ENCODE results near the gene GALNT1. TPM values are rescaled to one million over a fixed set of nuclear protein-coding genes. Genes with fewer than 3 reads are reported as not detected.
"Not testable (repeated sequence)": the region's sequence is repeated elsewhere in the genome, so short reads cannot be mapped to it uniquely, and the experiment has no call there.

The GALNT1 gene
- total RNA-seq, 2 donors from 2014 or later, result 27.9 to 69.3 TPM

DNA sequence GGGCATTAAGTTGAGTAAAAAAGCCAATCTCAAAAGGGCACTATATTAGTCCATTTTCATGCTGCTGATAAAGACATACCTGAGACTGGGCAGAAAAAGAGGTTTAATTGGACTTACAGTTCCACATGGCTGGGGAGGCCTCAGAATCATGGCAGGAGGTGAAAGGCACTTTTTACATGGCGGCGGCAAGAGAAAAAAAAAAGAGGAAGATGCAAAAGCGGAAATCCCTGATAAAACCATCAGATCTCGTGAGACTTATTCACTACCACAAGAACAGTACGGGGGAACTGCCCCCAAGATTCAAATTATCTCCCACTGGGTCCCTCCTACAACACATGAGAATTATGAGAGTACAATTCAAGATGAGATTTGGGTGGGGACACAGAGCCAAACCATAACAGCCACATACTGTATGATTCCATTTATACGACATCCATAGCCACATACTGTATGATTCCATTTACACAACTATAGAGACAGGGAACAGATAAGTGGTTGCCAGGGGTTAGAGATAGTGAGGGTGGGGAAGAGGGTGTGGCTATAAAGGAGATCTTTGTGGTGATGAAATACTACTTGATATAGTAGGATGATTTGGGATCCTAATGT, 5.2 kb upstream of the GALNT1 start:
- peaks cover 22% of the 10 kb centered on the region for H3K4me1 Mint-ChIP-seq
- H3K4me3 Mint-ChIP-seq; H3K9me3 Mint-ChIP-seq; ATAC-seq (replicated peaks); H3K36me3 Mint-ChIP-seq (ENCODE audit: low read depth); H3K27ac Mint-ChIP-seq; H3K27me3 Mint-ChIP-seq: not testable (repeated sequence)

DNA sequence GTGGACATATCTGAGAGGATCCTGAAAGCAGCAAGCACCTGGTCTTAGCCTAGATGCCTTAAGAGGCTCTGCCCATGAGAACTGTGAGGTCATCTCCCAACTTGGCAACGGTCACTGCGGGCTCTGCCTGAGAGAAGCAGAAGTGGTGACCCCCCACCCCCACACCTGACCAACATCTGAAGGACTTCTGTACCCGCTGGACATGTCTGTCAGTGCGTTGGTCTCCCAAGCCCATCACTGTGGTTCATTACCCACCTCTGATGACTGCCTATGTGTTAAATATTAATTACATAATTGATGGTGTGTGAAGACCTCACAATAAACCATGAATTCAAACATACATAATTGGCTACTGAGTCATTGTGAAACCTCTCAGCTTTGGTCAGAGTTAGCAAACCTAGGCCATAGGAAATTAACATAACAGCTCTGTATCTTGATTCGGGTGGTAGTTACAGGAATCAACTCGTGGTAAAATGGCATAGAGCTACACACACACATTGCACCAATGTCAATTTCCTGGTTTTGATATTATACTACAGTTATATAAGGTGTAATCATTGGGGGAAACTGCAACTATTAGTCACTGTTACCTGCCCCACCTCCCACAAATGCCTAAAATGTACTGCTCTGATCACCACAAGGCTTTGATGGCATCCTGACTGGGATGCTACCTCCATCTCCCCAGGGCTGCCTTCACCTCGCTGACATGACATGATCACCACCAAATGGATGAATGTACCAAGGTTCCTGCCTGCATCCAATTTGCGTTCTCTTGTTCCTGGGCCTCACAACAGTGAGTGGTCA, 4.3 kb upstream of the GALNT1 start:
- Mint-ChIP-seq H3K27ac (peak overlapping the region; percentile 78), H3K4me1 (peaks cover 22% of the 10 kb centered on the region), H3K4me3 (peak overlapping the region; percentile 12), H3K27me3 (peaks cover 6% of the 10 kb centered on the region), H3K9me3 (no peaks in the 10 kb centered on the region), H3K36me3 (ENCODE audit: low read depth) (no peaks in the 10 kb centered on the region)
- ATAC-seq (replicated peaks), result peak; percentile 78

DNA sequence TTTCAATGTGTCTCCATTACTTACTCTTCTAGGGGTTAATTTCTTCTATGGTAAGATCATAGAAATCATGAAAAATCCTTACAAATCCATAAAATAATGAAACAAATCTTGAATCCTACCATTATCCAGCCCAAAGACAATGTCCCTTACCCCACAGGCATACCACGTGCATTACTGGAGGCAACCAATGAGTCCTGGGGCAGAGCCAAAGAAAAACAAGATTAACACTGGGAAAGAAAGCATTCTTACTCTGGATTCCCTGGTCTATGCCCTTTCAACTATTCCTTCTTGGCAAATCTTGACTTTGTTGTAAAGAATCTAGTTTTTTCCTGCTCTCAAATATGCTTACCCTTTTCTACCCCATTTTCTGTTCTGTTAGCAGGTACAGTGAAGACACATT, 3.1 kb upstream of the GALNT1 start:
- Mint-ChIP-seq H3K27me3 (peaks cover 6% of the 10 kb centered on the region), H3K36me3 (ENCODE audit: low read depth) (no peaks in the 10 kb centered on the region), H3K4me1 (peaks cover 29% of the 10 kb centered on the region), H3K4me3 (no peak overlapping the region), H3K9me3 (no peaks in the 10 kb centered on the region), H3K27ac (no peak overlapping the region)
- ATAC-seq (replicated peaks), result no peak

DNA sequence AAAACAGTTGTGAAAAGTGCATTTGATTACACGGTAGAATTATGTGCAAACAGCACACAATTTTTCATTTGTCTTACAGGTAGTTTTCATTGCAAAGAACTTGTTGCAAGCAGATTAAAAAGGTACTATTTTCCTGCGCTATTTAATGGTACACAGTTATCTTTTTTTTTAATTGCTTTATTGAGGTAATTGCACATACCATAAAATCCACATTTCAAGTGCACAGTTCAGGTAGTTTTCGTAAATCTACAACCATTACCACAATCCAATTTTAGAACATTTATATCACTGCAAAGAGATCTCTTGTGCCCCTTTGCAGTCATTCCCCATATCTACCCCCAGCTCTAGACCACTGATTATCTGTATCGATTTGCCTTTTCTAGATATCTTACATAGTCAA, 2.6 kb upstream of the GALNT1 start:
- peaks cover 6% of the 10 kb centered on the region for H3K27me3 Mint-ChIP-seq
- H3K4me3 Mint-ChIP-seq, result no peak overlapping the region
- ATAC-seq (replicated peaks), result no peak
- H3K4me1 Mint-ChIP-seq, result peaks cover 30% of the 10 kb centered on the region
- no peak overlapping the region for H3K27ac Mint-ChIP-seq
- H3K36me3 Mint-ChIP-seq (ENCODE audit: low read depth), result no peaks in the 10 kb centered on the region
- no peaks in the 10 kb centered on the region for H3K9me3 Mint-ChIP-seq

DNA sequence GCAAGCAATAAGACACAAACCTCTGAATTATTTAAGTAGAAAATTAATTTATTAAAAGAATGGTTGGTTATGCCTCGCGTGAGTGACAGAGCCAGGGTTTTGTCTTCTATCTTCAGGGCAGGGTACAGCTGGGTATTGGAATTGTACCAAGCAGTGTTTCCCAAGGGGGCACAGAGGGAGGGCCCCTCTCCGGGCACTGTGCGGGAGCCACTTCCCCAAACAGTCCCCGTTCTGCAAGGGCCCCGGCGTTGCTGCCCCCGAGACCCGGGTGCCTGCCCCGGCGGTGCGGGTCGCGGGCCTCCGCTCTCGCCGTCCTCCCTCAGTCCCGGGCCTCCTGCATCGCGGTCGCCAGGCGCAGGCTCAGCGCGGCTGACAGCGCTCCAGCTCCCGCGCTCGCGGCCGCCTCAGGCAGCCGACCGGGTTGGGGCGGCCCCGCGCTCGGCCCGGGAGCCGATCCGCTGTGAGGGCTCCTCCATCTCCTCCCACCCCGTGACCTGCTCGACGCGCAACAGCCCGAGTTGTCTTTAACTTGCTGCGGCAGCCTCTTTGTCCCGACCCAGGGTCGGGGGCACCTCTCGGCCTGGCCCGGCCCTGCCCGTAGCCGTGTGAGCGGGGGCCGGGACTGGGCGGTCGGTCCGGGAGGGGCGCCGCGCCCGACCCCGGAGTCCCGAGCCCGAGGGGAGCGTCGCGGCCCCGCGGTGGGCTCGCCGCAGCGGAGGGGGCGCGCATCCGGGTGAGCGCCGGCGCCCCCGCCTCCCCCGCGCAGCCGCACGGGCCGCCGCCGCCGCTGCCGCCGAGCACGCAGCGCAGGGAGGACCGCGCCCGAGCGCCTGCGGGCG, 620 bp upstream of the GALNT1 start:
- peak overlapping the region; percentile 49 for H3K4me3 Mint-ChIP-seq
- peaks cover 6% of the 10 kb centered on the region for H3K27me3 Mint-ChIP-seq
- no peaks in the 10 kb centered on the region for H3K36me3 Mint-ChIP-seq (ENCODE audit: low read depth)
- H3K27ac Mint-ChIP-seq, result no peak overlapping the region
- peaks cover 36% of the 10 kb centered on the region for H3K4me1 Mint-ChIP-seq
- ATAC-seq (replicated peaks), result peak; percentile 57
- H3K9me3 Mint-ChIP-seq, result no peaks in the 10 kb centered on the region

DNA sequence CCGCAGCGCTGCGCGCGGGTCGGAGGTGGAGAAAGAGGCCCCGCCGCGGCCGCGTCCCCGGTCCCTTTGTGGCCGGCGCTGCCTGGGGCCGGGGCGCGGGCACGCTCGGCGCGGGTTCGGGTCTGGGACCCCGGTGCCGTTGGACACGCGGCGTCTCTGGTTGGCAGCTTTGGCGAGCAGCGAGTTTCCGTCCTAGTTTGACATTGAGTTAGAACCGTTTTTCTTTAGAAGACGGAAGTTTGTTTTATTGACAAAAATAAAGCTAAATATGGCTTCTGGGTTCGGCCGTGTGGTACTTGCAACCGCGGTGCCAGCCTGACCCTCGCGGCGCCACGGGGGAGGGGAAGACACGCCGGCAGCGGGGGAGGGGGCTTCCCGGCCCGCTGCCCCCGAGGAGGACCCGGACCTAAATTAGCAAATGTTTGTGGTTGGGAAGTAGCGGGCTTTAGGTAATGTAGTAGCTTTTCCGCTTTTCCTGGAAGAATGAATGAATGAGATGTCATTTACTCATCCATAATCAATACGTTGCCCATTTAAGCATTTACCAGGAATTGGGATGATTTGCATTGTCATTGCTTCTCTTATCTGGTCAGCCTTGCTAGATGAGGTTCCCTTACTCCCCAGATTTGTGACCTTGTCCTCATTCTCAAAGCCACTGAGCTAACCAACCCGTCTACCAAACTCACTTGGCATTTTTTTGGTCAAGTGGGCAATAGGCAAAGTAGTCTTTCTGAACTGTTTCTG, 530 bp downstream of the GALNT1 start:
- Mint-ChIP-seq H3K36me3 (ENCODE audit: low read depth) (no peaks in the 10 kb centered on the region), H3K9me3 (no peaks in the 10 kb centered on the region), H3K4me1 (peaks cover 30% of the 10 kb centered on the region), H3K4me3 (peak overlapping the region; percentile 70), H3K27me3 (peaks cover 6% of the 10 kb centered on the region), H3K27ac (peak overlapping the region; percentile 20)
- ATAC-seq (replicated peaks), result no peak

DNA sequence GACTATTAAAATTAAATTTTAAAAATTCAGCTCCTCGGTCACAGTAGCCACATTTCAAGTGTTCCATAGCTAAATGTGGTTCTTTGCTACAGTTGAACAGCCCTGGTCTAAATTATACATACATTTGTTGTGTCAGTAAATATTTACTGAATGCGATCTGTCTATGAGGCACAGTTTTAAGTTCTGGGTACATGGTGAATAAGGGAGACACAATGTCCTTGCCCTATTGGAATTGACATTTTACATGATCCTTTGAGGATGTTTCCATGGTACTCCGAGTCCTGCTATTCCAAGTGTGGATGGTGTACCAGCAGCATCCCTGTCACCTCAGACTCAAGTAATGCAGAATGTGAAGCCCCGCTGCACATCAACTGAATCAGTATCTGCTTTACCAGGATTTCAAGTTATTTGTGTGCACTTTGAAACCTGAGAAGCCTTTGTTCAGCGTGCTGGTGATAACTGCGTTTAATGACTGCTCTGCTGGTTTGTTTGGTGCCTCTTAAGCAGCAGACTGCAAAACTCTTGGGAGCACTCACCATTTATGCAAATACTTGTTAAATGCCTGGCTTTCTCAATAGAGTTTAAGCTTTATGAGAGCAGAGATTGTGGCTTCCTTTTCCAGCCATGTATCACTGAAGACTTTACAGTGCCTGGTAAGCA, 1.5 kb downstream of the GALNT1 start:
- no peaks in the 10 kb centered on the region for H3K36me3 Mint-ChIP-seq (ENCODE audit: low read depth)

DNA sequence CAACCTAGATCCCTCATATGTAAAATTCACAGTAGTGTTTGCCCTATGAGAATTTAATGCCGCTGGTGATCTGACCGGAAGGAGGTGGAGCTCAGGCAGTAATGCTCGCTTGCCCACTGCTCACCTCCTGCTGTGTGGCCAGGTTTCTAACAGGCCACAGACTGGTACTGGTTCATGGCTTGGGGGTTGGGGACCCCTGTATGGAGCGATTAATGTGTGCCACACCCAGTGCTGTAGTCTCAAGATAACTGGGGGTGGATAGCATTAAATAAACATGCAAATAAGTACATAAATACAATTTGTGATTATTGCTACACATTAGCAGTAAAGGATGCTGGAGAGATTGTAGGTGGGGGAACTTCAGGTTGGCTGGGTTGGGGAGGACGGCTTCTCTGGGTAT, 3.2 kb downstream of the GALNT1 start:
- H3K27ac Mint-ChIP-seq, result no peak overlapping the region
- H3K27me3 Mint-ChIP-seq, result peaks cover under 1% of the 10 kb centered on the region
- H3K36me3 Mint-ChIP-seq (ENCODE audit: low read depth), result no peaks in the 10 kb centered on the region
- H3K4me1 Mint-ChIP-seq, result peaks cover 28% of the 10 kb centered on the region
- no peaks in the 10 kb centered on the region for H3K9me3 Mint-ChIP-seq
- ATAC-seq (replicated peaks), result no peak
- no peak overlapping the region for H3K4me3 Mint-ChIP-seq

More for the DNA sequence above, 1.5 kb downstream of the GALNT1 start:
- H3K4me3 Mint-ChIP-seq, result peak overlapping the region; percentile 70
- ATAC-seq (replicated peaks), result no peak
- H3K9me3 Mint-ChIP-seq, result no peaks in the 10 kb centered on the region
- H3K27me3 Mint-ChIP-seq, result peaks cover 3% of the 10 kb centered on the region
- H3K27ac Mint-ChIP-seq, result no peak overlapping the region
- H3K4me1 Mint-ChIP-seq, result peaks cover 22% of the 10 kb centered on the region

DNA sequence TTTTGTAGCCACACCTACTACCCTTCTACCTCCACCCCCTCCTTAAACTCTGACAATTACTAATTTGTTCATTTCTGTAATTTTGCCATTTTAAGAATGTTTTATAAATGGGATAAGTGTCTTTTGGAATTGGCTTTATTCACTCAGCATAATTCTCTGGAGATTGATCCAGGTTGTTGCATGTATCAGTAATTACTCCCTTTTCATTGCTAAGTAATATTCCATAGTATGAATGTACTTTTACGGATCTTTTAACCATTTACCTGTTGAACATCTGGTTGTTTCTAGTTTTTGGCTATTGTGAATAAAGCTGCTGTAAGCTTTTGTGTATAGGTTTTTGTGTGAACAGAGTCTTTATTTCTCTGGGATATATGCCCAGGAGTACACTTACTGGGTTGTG, 4.1 kb downstream of the GALNT1 start:
- H3K27me3 Mint-ChIP-seq, result no peaks in the 10 kb centered on the region
- no peak for ATAC-seq (replicated peaks)
- H3K9me3 Mint-ChIP-seq, result no peaks in the 10 kb centered on the region
- H3K4me1 Mint-ChIP-seq, result peaks cover 28% of the 10 kb centered on the region
- no peak overlapping the region for H3K27ac Mint-ChIP-seq
- no peak overlapping the region for H3K4me3 Mint-ChIP-seq
- no peaks in the 10 kb centered on the region for H3K36me3 Mint-ChIP-seq (ENCODE audit: low read depth)

DNA sequence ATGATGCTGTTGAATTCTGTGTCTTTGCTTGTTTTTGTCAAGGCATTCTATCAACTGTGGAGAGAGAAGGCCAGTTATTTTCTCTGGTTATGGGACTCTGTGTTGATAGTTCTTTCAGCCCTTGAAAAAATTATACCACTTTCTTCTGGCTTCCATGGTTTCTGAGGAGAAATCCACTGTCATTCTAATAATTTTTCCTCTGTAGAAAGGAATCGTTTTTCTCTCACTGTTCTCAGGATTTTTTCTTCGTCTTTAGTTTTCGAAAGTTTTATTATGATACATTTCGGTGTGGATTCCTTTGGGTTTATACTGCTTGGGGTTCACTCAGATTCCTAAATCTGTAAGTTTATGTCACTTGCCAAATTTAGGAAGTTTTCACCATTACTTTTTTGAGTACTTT, 6.6 kb downstream of the GALNT1 start:
- Mint-ChIP-seq H3K27me3 (no peaks in the 10 kb centered on the region), H3K36me3 (ENCODE audit: low read depth) (no peaks in the 10 kb centered on the region), H3K4me3 (no peak overlapping the region), H3K9me3 (no peaks in the 10 kb centered on the region), H3K4me1 (peaks cover 18% of the 10 kb centered on the region), H3K27ac (peak overlapping the region; percentile 6)
- ATAC-seq (replicated peaks), result no peak

DNA sequence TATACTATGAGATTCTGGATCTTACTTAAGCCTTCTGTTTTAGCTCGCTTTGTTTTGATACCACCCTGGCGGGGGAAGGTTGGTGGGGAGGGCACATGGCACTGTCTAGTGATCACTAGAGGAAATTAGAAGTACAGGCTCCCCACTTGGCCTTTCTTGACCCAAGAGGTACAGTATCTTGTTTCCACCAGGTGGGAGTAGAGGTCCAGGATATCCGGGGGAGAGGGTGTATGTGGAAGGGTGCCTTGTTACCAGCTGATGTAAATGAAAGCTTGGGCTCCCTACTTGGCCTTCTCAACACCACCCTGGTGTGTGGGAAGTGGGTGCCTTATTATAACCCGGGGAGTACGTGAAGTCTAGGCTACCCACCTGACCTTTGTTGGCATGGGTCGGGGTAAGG, 7.5 kb downstream of the GALNT1 start:
- no peaks in the 10 kb centered on the region for H3K27me3 Mint-ChIP-seq
- peak overlapping the region; percentile 6 for H3K27ac Mint-ChIP-seq
- H3K9me3 Mint-ChIP-seq, result no peaks in the 10 kb centered on the region
- H3K36me3 Mint-ChIP-seq (ENCODE audit: low read depth), result no peaks in the 10 kb centered on the region
- H3K4me1 Mint-ChIP-seq, result peaks cover 13% of the 10 kb centered on the region
- peak; percentile 71 for ATAC-seq (replicated peaks)
- no peak overlapping the region for H3K4me3 Mint-ChIP-seq

DNA sequence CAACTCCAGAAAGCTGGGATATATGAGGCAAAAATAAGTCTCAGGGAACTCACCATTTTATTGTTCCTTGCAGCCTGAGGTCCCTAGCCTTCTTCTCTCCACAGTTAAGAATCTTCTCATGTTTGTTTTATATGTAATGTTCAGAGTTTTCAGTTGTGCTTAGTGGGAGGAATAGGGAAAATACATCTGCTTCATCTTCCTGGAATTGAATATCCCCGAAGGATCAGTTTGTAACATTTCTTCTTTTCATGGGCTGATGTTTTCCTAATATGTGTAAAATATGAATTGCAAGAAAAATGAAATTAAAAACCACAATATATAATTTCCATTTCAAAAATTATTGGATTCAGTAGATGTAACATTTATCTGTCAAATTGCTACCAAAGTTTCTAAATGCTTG, 8.0 kb downstream of the GALNT1 start:
- no peak overlapping the region for H3K4me3 Mint-ChIP-seq
- no peaks in the 10 kb centered on the region for H3K36me3 Mint-ChIP-seq (ENCODE audit: low read depth)
- ATAC-seq (replicated peaks), result no peak
- no peaks in the 10 kb centered on the region for H3K9me3 Mint-ChIP-seq
- peaks cover 14% of the 10 kb centered on the region for H3K4me1 Mint-ChIP-seq
- no peak overlapping the region for H3K27ac Mint-ChIP-seq
- no peaks in the 10 kb centered on the region for H3K27me3 Mint-ChIP-seq

DNA sequence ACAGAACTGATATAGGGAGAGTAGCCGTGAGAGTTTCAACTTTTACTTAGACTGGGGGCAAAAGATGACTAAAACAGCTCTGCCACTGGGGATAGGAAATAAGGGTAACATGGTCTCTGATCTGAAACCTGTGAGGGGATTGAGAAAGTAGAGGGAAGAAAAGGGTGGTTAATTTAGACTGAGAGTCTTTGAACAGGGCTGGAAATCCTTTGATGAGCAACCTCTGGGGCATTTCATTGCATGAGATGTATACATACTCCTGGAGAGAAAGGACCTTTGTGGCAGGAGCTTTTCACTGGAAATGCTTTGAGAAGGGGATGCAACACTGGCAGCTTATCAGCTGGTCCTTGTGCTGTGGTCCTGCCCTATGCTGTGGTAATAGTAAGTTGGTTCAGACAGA, 9.4 kb downstream of the GALNT1 start:
- Mint-ChIP-seq H3K27ac (no peak overlapping the region), H3K27me3 (no peaks in the 10 kb centered on the region), H3K4me1 (peaks cover 15% of the 10 kb centered on the region), H3K9me3 (no peaks in the 10 kb centered on the region), H3K4me3 (no peak overlapping the region), H3K36me3 (ENCODE audit: low read depth) (no peaks in the 10 kb centered on the region)
- ATAC-seq (replicated peaks), result no peak

DNA sequence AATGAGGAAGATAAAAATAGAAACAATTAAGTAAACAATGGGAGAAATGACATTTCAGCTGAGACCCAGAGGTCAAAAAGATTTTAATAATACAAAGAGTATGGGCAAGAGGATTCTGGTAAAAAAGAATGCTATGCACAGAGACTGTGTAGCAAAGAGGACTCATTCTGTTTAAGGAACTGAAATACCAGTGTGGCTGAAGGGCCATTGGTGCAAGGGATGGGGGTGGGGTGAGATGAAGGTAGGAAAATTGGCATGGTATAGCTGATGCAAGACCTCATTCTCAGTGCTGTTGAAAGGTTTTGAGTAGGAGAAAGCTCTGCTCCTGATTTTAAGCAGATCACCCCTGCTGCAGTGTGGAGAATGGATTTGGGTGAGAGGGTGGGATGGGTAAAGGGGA, 10.8 kb downstream of the GALNT1 start:
- no peaks in the 10 kb centered on the region for H3K36me3 Mint-ChIP-seq (ENCODE audit: low read depth)
- no peak for ATAC-seq (replicated peaks)
- no peaks in the 10 kb centered on the region for H3K27me3 Mint-ChIP-seq
- H3K27ac Mint-ChIP-seq, result no peak overlapping the region
- no peaks in the 10 kb centered on the region for H3K9me3 Mint-ChIP-seq
- peaks cover 15% of the 10 kb centered on the region for H3K4me1 Mint-ChIP-seq
- H3K4me3 Mint-ChIP-seq, result no peak overlapping the region
